Smooth muscle cell (in vitro differentiated cells): ENCODE data around the gene SORBS2. TPM values are rescaled to one million over a fixed set of nuclear protein-coding genes. Genes with fewer than 3 reads are reported as not detected.

Experiments
- DNase-seq: peaks from one replicate; lab custom pipeline; 2025; ENCODE audit not compliant: unreplicated experiment; lab: John Stamatoyannopoulos, UW
- H2AFZ ChIP-seq: fragments of 200-600 bp; sonication (generic); 2 replicates; pipeline ENCODE4 v1.6.0; 2016; ENCODE audit warnings: antibody characterized with exemption, low read depth, mild to moderate bottlenecking
- H3F3A ChIP-seq: fragments of 200-600 bp; sonication (generic); 2 replicates; pipeline ENCODE4 v1.6.0; 2017; ENCODE audit warnings: antibody characterized with exemption, low read depth
- H3K27ac ChIP-seq: fragments of 200-600 bp; sonication (generic); 2 replicates; pipeline ENCODE4 v1.5.1; 2016; ENCODE audit warnings: low read depth, mild to moderate bottlenecking
- H3K27me3 ChIP-seq: fragments of 200-600 bp; sonication (generic); 2 replicates; pipeline ENCODE4 v1.6.1; 2016; ENCODE audit warnings: low read depth, mild to moderate bottlenecking
- H3K36me3 ChIP-seq: fragments of 200-600 bp; sonication (generic); 2 replicates; pipeline ENCODE4 v1.5.1; 2016; ENCODE audit warnings: low read depth
- H3K4me1 ChIP-seq: fragments of 200-600 bp; sonication (generic); 2 replicates; pipeline ENCODE4 v1.5.1; 2016; ENCODE audit warnings: low read depth
- H3K4me2 ChIP-seq: fragments of 200-600 bp; sonication (generic); 2 replicates; pipeline ENCODE4 v1.6.0; 2016; ENCODE audit warnings: mild to moderate bottlenecking
- H3K4me3 ChIP-seq: fragments of 200-600 bp; sonication (generic); 2 replicates; pipeline ENCODE4 v1.5.1; 2016; ENCODE audit warnings: mild to moderate bottlenecking
- H3K79me2 ChIP-seq: fragments of 200-600 bp; sonication (generic); 2 replicates; pipeline ENCODE4 v1.6.0; 2016; ENCODE audit warnings: low read depth, mild to moderate bottlenecking
- H3K9ac ChIP-seq: fragments of 200-600 bp; sonication (generic); 2 replicates; pipeline ENCODE4 v1.6.0; 2016; ENCODE audit warnings: low read depth
- H3K9me3 ChIP-seq: fragments of 200-600 bp; sonication (generic); replicated peaks from 2 replicates; pipeline ENCODE4 v1.5.1; 2016; ENCODE audit warnings: low read depth
- H4K20me1 ChIP-seq: fragments of 200-600 bp; sonication (generic); 2 replicates; pipeline ENCODE4 v1.6.0; 2016; ENCODE audit warnings: low read depth
- WGBS: methylation state at CpG from one replicate; pipeline ENCODE4 v1.1.7; 2016; ENCODE audit warnings: low lambda C conversion rate; 5-methylcytosine and 5-hydroxymethylcytosine counted together
- polyA plus RNA-seq: library from polyadenylated mRNA; unstranded; fragments of >200 nt; fragmentation: Nextera tagmentation; extraction: Ambion mirVana; gene quantifications from 2 replicates; pipeline ENCODE4 v1.2.1, GENCODE V29; 2016
- total RNA-seq: library from RNA; depleted of rRNA; stranded (reverse); fragments of >200 nt; gene quantifications from 2 replicates; pipeline ENCODE4 v1.2.3, GENCODE V29; 2014
- TF ChIP-seq, protein P1 (sequence below): fragments of 200-600 bp; sonication (generic); IDR thresholded peaks from 2 replicates; pipeline ENCODE4 v1.5.1; 2017; ENCODE audit warnings: borderline replicate concordance, mild to moderate bottlenecking, antibody characterized with exemption; ENCODE audit not compliant: insufficient read depth, poor library complexity, severe bottlenecking

The SORBS2 gene
- total and polyA plus RNA-seq, 2 experiments from 2014 or later = 9.0 to 36.6 TPM

DNA sequence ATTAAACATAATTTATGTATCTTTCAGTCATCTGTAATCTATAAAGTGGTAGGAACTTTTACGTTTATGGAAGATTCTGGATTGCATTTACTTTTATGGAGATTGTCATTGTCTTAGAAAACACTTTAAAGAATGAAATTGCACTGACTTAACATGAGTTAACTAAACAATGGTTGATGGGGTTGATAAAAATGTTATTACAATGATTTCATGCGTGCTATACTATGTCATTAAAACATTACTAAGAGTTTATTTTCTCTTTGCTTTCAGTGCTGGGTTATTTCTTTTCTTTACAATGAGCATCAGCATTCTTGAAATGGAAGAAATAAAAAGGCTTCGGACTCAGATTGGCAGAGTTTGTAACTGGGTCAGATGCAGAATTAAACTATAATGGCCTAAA is 209.6 kb downstream of the SORBS2 start:
- no peak for DNase-seq
- Histone ChIP-seq H3K9me3 (no peaks in the 10 kb centered on the region), H3K27ac (no peak overlapping the region), H2AFZ (no peak overlapping the region), H4K20me1 (no peaks in the 10 kb centered on the region), H3K9ac (no peak overlapping the region), H3K79me2 (no peaks in the 10 kb centered on the region), H3K36me3 (no peaks in the 10 kb centered on the region), H3K4me1 (no peaks in the 10 kb centered on the region), H3K4me3 (no peak overlapping the region), H3K27me3 (no peaks in the 10 kb centered on the region), H3F3A (no peaks in the 10 kb centered on the region), H3K4me2 (no peak overlapping the region)
- TF ChIP-seq, protein P1, sequence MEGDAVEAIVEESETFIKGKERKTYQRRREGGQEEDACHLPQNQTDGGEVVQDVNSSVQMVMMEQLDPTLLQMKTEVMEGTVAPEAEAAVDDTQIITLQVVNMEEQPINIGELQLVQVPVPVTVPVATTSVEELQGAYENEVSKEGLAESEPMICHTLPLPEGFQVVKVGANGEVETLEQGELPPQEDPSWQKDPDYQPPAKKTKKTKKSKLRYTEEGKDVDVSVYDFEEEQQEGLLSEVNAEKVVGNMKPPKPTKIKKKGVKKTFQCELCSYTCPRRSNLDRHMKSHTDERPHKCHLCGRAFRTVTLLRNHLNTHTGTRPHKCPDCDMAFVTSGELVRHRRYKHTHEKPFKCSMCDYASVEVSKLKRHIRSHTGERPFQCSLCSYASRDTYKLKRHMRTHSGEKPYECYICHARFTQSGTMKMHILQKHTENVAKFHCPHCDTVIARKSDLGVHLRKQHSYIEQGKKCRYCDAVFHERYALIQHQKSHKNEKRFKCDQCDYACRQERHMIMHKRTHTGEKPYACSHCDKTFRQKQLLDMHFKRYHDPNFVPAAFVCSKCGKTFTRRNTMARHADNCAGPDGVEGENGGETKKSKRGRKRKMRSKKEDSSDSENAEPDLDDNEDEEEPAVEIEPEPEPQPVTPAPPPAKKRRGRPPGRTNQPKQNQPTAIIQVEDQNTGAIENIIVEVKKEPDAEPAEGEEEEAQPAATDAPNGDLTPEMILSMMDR = no peak
- 86% methylated on average over 3 of the region's 3 CpGs for WGBS

DNA sequence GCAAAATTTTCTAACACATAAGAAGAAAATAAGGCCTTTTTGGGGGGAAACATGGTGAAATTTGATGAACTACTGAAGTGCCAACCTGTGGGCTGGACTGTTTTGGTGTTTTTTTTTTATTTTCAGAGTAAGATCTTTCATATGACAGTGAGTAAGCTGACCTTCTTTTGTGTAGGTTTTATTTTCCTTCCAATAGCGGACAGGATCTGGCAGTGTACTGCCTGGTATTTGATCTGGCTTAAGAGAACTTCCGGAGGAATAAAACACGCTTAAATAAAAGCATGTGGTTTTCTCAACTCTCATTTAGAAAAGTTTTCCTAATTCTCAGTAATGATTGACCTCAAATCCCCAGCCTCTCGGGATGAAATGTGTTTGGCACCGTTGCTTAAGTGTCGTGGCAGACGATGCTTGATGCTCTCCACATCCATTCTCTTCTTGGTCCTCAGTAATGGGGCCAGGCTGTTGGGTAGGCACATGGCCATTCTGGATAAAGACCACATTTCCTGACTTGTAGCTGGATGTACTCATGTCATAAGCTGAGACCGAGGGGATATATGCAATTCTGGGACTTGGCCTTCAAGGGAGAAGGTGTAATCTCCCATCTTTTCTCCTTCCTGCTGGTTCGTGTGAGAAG is 211.1 kb downstream of the SORBS2 start:
- WGBS = 87% methylated on average over 9 of the region's 9 CpGs
- no peak overlapping the region for H3K9ac ChIP-seq
- H3K27ac ChIP-seq = no peak overlapping the region
- TF ChIP-seq, protein P1 = no peak
- H3F3A ChIP-seq = no peaks in the 10 kb centered on the region
- no peak overlapping the region for H3K4me2 ChIP-seq
- H3K4me1 ChIP-seq = no peaks in the 10 kb centered on the region
- no peaks in the 10 kb centered on the region for H4K20me1 ChIP-seq
- H2AFZ ChIP-seq = no peak overlapping the region
- DNase-seq = no peak
- H3K27me3 ChIP-seq = no peaks in the 10 kb centered on the region
- no peaks in the 10 kb centered on the region for H3K36me3 ChIP-seq
- no peaks in the 10 kb centered on the region for H3K9me3 ChIP-seq
- H3K79me2 ChIP-seq = no peaks in the 10 kb centered on the region
- H3K4me3 ChIP-seq = no peak overlapping the region

- no peak overlapping the region for H3K27ac ChIP-seq
- H3K4me1 ChIP-seq = no peaks in the 10 kb centered on the region
- DNase-seq = no peak
- no peak overlapping the region for H3K9ac ChIP-seq
- no peaks in the 10 kb centered on the region for H3K36me3 ChIP-seq
- TF ChIP-seq, protein P1 = no peak
- no peak overlapping the region for H3K4me2 ChIP-seq
- no peaks in the 10 kb centered on the region for H3K9me3 ChIP-seq
- no peaks in the 10 kb centered on the region for H3K27me3 ChIP-seq
- 89% methylated on average over 12 of the region's 12 CpGs for WGBS
- no peak overlapping the region for H2AFZ ChIP-seq
- H4K20me1 ChIP-seq = no peaks in the 10 kb centered on the region
- no peak overlapping the region for H3K4me3 ChIP-seq
- H3F3A ChIP-seq = no peaks in the 10 kb centered on the region
- no peaks in the 10 kb centered on the region for H3K79me2 ChIP-seq
Observed at GRCh38 chr4:185599553-185600243, 212.3 kb downstream of the SORBS2 start.
